Cardiac fibroblast (primary cell): ENCODE measurements around the gene PTPRT.

Source experiments
- DNase-seq, 2 donors: peaks; one replicate each; pipeline versions ENCODE4 v3.0.0 to v3.0.0-alpha.2; 2010; ENCODE audit warnings: low read depth in 2 of 2
- H3K4me3 ChIP-seq, 2 donors: replicated peaks in 1 of 2; 1 replicate in 1 of 2; 2 replicates in 1 of 2; pipeline ENCODE4 v1.5.1; 2011; ENCODE audit warnings: low read depth in 2 of 2, low read length in 2 of 2, mild to moderate bottlenecking in 2 of 2, moderate library complexity in 1 of 2
- CTCF ChIP-seq: IDR thresholded peaks from one replicate; pipeline ENCODE4 v1.5.1; 2011; ENCODE audit warnings: low read depth, mild to moderate bottlenecking, low read length, inconsistent platforms

Gene PTPRT

GRCh38 chr20:42309050-42309449 is 880.7 kb downstream of the PTPRT start:
- TF ChIP-seq CTCF = no peak
- DNase-seq = no peak
- H3K4me3 ChIP-seq = no peak overlapping the region

- TF ChIP-seq CTCF = no peak
- H3K4me3 ChIP-seq = no peak overlapping the region
- DNase-seq = no peak
Observed at GRCh38 chr20:42308171-42308570, 881.5 kb downstream of the PTPRT start.

- DNase-seq = no peak
- H3K4me3 ChIP-seq = no peak overlapping the region
- no peak for TF ChIP-seq CTCF
Observed at GRCh38 chr20:42295592-42295991, 894.1 kb downstream of the PTPRT start.

- no peak for DNase-seq
- TF ChIP-seq CTCF = no peak
- no peak overlapping the region for H3K4me3 ChIP-seq
Observed at GRCh38 chr20:42294976-42295375, 894.7 kb downstream of the PTPRT start.

GRCh38 chr20:42281801-42282200 is 907.9 kb downstream of the PTPRT start:
- TF ChIP-seq CTCF = no peak
- H3K4me3 ChIP-seq = no peak overlapping the region
- no peak for DNase-seq

- DNase-seq = no peak
- no peak for TF ChIP-seq CTCF
- no peak overlapping the region for H3K4me3 ChIP-seq
Observed at GRCh38 chr20:42276718-42277602, 912.7 kb downstream of the PTPRT start.
